Measurements from ENCODE around the gene CFAP54.
"Not testable (repeated sequence)": the region's sequence is repeated elsewhere in the genome, so short reads cannot be mapped to it uniquely, and the experiment has no call there.

CFAP54 gene

GRCh38 chr12:96473394-96474093 is 15.8 kb upstream of the CFAP54 start:
- DNase-seq: no peak

DNA sequence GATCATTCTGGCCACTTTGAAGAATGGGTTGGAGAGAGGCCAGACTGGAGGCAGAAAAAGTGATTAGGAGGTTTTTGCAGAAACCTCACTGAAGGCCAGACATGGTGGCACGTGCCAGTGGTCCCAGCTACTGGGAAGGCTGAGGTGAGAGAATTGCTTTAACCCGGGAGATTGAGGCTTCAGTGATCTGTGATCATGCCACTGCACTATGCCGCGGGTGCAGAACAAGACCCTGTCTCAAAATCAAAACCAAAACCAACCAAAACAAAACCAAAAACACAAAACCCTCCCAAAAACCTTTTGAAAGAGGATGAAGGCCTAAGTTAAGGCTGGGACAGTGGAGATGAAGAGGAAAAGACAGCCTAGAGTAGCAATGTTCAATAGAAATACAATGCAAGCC is 15.2 kb upstream of the CFAP54 start:
- DNase-seq: no peak

DNA sequence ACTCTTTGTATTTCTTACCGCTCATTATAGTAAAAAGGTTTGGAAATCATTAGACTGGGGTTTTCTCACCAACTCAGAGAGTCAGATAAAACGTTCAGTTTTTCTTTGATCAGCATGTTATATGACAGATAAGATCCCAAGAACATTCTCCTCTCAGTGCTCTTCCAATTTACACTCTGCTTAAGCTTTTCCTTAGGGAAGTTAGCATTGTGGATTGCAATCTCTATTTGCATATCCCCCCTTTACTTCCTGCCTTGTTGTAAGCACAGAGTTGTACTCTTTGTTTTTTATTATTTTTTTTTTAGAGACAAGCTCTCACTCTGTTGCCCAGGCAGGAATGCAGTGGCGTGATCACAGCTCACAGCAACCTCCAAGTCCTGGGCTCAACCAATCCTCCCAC is 11.4 kb upstream of the CFAP54 start:
- DNase-seq: no peak

DNA sequence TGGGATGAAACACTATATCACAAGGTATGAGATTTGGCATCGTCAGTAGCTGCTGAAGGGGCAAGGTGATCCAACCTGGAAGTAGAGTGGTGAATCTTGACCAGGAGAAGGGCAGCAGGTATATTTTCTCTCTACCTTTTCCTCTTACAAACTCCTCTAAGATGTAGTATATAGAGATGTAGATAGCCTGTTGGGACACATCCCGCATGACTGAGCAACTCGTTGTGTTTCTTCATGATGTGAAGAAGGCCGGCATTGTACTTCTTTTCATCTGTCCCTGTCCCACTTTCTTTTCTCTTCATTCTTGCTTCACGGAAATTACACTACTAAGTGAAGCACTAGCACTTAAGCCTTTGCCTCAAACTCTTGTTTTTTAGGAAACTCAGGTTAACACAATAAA is 7.3 kb upstream of the CFAP54 start:
- no peak for DNase-seq

DNA sequence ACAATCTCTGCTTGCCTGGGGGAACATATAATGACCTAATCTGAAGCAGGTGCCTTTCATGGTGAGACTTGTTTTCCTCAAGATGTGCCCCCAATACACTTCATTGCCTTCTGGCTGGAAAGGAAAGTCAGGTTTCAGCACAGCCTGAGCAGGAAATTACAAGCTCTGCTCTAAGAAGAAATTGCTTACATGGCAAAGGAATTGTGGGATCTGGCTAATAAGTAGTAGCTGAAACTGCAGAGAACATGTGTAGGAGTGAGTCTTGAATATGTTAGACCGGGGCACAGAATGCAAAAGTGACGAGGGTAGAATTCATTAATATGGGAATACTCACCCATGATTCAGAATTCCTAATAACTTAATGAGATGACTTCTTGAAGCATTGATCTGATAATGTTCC is 6.3 kb upstream of the CFAP54 start:
- no peak for DNase-seq

GRCh38 chr12:96486751-96487613 is 2.4 kb upstream of the CFAP54 start:
- peak; percentile 68 for DNase-seq

- no peak for DNase-seq
These were observed 1.7 kb upstream of the CFAP54 start for GRCh38 chr12:96487634-96488033.

GRCh38 chr12:96493106-96493505 is 3.7 kb downstream of the CFAP54 start:
- no peak for DNase-seq

DNA sequence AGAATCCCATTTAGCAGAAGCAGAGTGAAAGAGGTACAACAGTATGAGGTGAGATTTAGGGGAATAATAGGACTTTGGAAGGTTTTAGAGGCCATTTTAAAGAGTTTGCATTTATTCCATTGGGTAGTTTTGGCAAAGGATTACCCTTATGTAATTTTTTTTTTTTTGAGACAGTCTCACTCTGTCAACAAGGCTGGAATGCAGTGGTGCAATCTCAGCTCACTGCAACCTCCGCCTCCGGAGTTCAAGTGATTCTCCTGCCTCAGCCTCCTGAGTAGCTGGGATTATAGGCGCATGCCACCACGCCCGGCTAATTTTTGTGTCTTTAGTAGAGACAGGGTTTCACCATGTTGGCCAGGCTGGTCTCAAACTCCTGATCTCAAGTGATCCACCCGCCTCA is 4.8 kb downstream of the CFAP54 start:
- not testable (repeated sequence) for DNase-seq

DNA sequence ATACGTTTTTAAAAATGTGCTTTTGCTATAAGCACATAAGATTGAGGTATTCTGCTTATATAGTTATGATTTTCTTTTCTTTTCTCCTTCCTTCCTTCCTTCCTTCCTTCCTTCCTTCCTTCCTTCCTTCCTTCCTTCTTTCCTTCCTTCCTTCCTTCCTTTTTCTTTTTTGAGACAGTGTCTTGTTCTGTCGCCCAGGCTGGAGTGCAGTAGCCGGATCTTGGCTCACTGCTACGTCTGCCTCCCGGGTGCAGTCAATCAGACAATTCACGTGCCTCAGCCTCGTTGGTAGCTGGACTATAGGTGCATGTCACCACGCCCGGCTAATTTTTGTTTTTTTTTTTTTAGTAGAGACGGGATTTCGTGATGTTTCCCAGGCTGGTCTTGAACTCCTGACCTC is 5.8 kb downstream of the CFAP54 start:
- no peak for DNase-seq

GRCh38 chr12:96495841-96496545 is 6.6 kb downstream of the CFAP54 start:
- no peak for DNase-seq

DNA sequence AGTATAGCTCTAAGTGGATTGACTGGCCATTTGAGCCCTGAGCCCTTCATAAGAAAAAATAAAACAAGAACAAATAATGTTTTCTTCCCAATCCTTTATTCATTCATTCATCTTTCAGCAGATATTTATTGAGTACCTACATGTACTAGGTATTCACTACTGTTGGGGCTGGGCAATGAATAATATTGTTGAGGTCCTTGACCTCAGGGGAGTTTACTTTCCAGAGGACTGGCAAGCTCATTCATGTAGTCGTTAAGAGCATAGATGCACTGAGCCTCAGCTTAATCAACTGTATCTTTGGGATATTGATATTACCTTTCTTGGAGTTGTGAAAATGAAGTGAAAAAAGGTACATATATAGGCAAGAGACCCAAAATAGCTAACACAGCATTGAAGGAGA is 7.6 kb downstream of the CFAP54 start:
- DNase-seq: no peak

- peak; percentile 29 for DNase-seq
These were observed 8.5 kb downstream of the CFAP54 start for GRCh38 chr12:96497855-96498254.

DNA sequence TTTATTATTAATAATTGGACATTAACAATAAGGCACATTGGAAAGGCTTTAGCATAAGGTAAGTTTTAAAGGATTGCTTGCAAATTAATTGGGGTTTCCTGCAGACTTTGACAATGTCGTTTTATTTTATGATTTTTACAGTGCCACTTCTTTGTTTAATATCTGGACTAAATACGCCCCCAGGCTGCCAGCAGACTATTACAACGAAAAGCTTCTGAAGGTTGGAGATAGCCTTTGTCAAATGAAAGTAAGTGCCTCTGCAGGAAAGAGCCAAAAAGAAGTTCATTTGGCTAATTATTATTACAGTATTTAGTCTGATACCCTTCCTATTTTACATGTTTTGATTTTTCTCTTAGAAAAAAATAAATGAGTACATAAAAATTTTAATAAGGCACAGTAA is 11.3 kb downstream of the CFAP54 start:
- DNase-seq: peak; percentile 34

- DNase-seq: peak; percentile 32
These were observed 11.9 kb downstream of the CFAP54 start for GRCh38 chr12:96501133-96501761.

DNA sequence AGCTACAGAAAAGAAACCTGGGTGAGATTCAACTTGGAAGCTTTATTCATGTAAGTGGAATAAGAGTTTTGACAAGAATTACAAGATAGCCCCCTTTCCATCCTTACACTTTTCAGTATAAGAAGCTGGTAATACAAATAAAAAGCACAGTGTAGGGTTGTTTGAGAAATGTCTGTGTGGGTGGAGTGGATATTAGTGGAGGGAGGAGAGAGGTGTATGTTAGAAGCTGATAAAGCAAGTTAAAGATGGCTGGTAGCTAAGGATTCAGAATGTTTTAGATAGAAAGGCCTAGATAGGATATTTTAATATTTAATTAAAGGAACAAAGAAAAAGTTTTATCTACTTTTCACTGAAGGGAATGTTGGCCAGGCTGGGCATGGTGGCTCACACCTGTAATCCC is 12.5 kb downstream of the CFAP54 start:
- no peak for DNase-seq

DNA sequence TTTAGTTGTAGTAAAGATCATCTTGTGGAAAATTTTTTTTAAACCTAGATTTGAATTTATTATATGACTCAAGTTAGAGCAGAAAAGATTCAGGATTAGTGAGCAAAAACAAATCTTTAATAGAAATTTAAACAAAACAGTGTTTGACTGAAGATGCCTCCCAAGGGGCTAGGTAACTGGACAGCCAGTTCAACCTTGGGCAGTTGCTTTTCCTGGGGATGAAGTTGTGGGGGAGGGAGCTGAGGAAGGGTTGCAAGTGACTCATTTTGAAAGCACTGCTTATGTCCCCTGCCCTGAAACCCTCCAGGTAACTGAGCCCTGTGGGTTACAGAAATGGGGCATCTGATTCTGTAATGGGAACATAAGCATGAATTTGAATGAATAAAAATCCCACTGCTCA is 13.1 kb downstream of the CFAP54 start:
- no peak for DNase-seq

- DNase-seq: no peak
These were observed 13.7 kb downstream of the CFAP54 start for GRCh38 chr12:96502949-96503532.

GRCh38 chr12:96503976-96504375 is 14.6 kb downstream of the CFAP54 start:
- no peak for DNase-seq

GRCh38 chr12:96506776-96507175 is 17.4 kb downstream of the CFAP54 start:
- DNase-seq: no peak

- no peak for DNase-seq
These were observed 21.0 kb downstream of the CFAP54 start for GRCh38 chr12:96510306-96510764.

DNA sequence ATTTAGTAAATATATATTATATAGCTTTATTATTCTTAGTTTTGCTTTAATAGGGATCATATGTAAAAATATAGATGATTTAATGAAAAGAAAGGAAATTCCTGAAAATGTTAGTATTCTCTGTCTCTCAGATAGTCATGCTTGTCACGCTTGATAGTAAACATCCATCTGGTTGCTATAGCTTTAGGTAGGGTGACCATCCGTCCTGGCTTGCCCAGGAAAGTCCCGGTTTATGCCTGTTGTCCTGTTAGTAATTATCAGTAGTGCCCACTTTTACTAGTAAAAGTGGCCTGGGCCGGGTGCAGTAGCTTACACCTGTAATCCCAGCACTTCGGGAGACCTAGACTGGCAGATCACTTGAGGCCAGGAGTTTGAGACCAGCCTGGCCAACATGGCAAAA is 23.8 kb downstream of the CFAP54 start:
- DNase-seq: no peak

DNA sequence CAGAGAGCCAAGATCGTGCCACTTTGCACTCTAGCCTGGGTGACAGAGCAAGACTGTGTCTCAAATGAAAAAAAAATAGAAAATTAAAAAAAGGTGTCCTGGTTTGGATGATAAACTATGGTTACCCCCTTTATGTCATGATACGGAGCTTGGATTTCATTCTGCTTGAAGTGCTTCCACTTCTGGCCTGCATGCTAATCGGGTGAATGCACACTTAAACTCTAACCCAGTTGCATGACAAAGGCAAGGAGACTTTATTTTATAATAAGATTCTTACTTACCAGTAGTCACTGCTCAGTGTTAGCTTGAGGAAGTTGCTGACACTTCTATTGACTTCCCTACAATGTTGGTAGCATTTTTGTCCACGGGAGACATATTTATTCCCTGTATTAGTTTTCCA is 24.3 kb downstream of the CFAP54 start:
- no peak for DNase-seq
